Astrocyte (in vitro differentiated cells and primary cell): ENCODE results near the gene GRIP1.

Source experiments
- EZH2 ChIP-seq: IDR thresholded peaks from 2 replicates; pipeline ENCODE4 v1.6.1; 2012; ENCODE audit warnings: mild to moderate bottlenecking, low read length, inconsistent platforms; ENCODE audit not compliant: insufficient read depth
- TF ChIP-seq, protein P1 (sequence below): IDR thresholded peaks from 2 replicates; pipeline ENCODE4 v1.5.1; 2011; ENCODE audit warnings: low read depth, mild to moderate bottlenecking, inconsistent platforms, low read length, moderate library complexity; ENCODE audit not compliant: insufficient read depth

DNA sequence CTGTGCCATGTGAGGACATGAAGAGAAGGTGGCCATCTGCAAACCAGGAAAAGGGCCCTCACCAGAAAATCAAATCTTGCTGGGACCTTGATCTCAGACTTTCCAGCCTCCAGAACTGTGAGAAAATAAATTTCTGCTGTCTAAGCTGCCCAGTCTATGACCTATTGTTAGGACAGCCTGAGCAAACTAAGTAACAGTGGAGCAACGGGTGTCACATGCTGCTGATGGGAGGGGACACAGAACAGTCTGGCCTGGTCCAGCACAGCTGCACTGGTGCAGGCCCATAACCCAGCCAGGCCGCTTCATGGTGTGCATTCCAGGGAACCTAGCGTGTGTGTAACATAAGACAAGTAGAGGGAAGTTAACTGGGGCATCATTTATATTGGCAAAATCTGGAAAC is 42.1 kb downstream of the GRIP1 start:
- TF ChIP-seq, protein P1, sequence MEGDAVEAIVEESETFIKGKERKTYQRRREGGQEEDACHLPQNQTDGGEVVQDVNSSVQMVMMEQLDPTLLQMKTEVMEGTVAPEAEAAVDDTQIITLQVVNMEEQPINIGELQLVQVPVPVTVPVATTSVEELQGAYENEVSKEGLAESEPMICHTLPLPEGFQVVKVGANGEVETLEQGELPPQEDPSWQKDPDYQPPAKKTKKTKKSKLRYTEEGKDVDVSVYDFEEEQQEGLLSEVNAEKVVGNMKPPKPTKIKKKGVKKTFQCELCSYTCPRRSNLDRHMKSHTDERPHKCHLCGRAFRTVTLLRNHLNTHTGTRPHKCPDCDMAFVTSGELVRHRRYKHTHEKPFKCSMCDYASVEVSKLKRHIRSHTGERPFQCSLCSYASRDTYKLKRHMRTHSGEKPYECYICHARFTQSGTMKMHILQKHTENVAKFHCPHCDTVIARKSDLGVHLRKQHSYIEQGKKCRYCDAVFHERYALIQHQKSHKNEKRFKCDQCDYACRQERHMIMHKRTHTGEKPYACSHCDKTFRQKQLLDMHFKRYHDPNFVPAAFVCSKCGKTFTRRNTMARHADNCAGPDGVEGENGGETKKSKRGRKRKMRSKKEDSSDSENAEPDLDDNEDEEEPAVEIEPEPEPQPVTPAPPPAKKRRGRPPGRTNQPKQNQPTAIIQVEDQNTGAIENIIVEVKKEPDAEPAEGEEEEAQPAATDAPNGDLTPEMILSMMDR: no peak
- no peak for TF ChIP-seq EZH2
